Measurements from ENCODE around the gene GRIK5. TPM values are rescaled to one million over a fixed set of nuclear protein-coding genes. Genes with fewer than 3 reads are reported as not detected.

The GRIK5 gene
- total and polyA plus RNA-seq, 4 donors, result 13.1 to 83.2 (median 48.2) TPM

- DNase-seq (ENCODE audit: low read depth in 4 of 6, low spot score in 6 of 6), result no peak
- Histone ChIP-seq H3K4me3 (ENCODE audit: low read depth, low read length) (no peak overlapping the region), H3K4me1 (ENCODE audit: control insufficient read depth, insufficient read depth, low read length) (peaks cover 19% of the 10 kb centered on the region), H3K9me3 (ENCODE audit: control insufficient read depth, insufficient read depth, low read length) (no peaks in the 10 kb centered on the region), H3K27ac (ENCODE audit: low read depth, low read length) (no peak overlapping the region), H3K36me3 (ENCODE audit: control insufficient read depth, insufficient read depth, low read length) (peaks cover 72% of the 10 kb centered on the region), H3K27me3 (ENCODE audit: control insufficient read depth, insufficient read depth, low read length) (no peaks in the 10 kb centered on the region)
- 92% methylated on average over 6 of the region's 9 CpGs for WGBS (ENCODE audit: insufficient coverage)
Measured at GRCh38 chr19:41988947-41989346, 81.1 kb downstream of the GRIK5 start.

GRCh38 chr19:41987141-41987860, 82.7 kb downstream of the GRIK5 start:
- H3K27ac ChIP-seq (ENCODE audit: low read depth, low read length), result no peak overlapping the region
- H3K4me1 ChIP-seq (ENCODE audit: control insufficient read depth, insufficient read depth, low read length), result peaks cover 12% of the 10 kb centered on the region
- no peak for DNase-seq (ENCODE audit: low read depth in 4 of 6, low spot score in 6 of 6)
- H3K36me3 ChIP-seq (ENCODE audit: control insufficient read depth, insufficient read depth, low read length), result peaks cover 72% of the 10 kb centered on the region
- no peak overlapping the region for H3K4me3 ChIP-seq (ENCODE audit: low read depth, low read length)
- 86% methylated on average over 10 of the region's 10 CpGs for WGBS (ENCODE audit: insufficient coverage)
- no peaks in the 10 kb centered on the region for H3K9me3 ChIP-seq (ENCODE audit: control insufficient read depth, insufficient read depth, low read length)
- no peaks in the 10 kb centered on the region for H3K27me3 ChIP-seq (ENCODE audit: control insufficient read depth, insufficient read depth, low read length)

GRCh38 chr19:41984961-41985360, 85.0 kb downstream of the GRIK5 start:
- Histone ChIP-seq H3K9me3 (ENCODE audit: control insufficient read depth, insufficient read depth, low read length) (no peaks in the 10 kb centered on the region), H3K4me3 (ENCODE audit: low read depth, low read length) (no peak overlapping the region), H3K27me3 (ENCODE audit: control insufficient read depth, insufficient read depth, low read length) (no peaks in the 10 kb centered on the region), H3K36me3 (ENCODE audit: control insufficient read depth, insufficient read depth, low read length) (peaks cover 74% of the 10 kb centered on the region), H3K27ac (ENCODE audit: low read depth, low read length) (no peak overlapping the region), H3K4me1 (ENCODE audit: control insufficient read depth, insufficient read depth, low read length) (no peaks in the 10 kb centered on the region)
- no peak for DNase-seq (ENCODE audit: low read depth in 4 of 6, low spot score in 6 of 6)
- WGBS (ENCODE audit: insufficient coverage), result 96% methylated on average over 14 of the region's 17 CpGs

GRCh38 chr19:41981724-41982123, 88.3 kb downstream of the GRIK5 start:
- Histone ChIP-seq H3K4me3 (ENCODE audit: low read depth, low read length) (no peak overlapping the region), H3K36me3 (ENCODE audit: control insufficient read depth, insufficient read depth, low read length) (peaks cover 73% of the 10 kb centered on the region), H3K27ac (ENCODE audit: low read depth, low read length) (no peak overlapping the region), H3K27me3 (ENCODE audit: control insufficient read depth, insufficient read depth, low read length) (no peaks in the 10 kb centered on the region), H3K4me1 (ENCODE audit: control insufficient read depth, insufficient read depth, low read length) (no peaks in the 10 kb centered on the region), H3K9me3 (ENCODE audit: control insufficient read depth, insufficient read depth, low read length) (no peaks in the 10 kb centered on the region)
- WGBS (ENCODE audit: insufficient coverage), result 92% methylated on average over 15 of the region's 15 CpGs
- no peak for DNase-seq (ENCODE audit: low read depth in 4 of 6, low spot score in 6 of 6)

GRCh38 chr19:41978470-41978869, 91.5 kb downstream of the GRIK5 start:
- Histone ChIP-seq H3K9me3 (ENCODE audit: control insufficient read depth, insufficient read depth, low read length) (no peaks in the 10 kb centered on the region), H3K36me3 (ENCODE audit: control insufficient read depth, insufficient read depth, low read length) (peaks cover 78% of the 10 kb centered on the region), H3K27ac (ENCODE audit: low read depth, low read length) (no peak overlapping the region), H3K4me1 (ENCODE audit: control insufficient read depth, insufficient read depth, low read length) (no peaks in the 10 kb centered on the region), H3K4me3 (ENCODE audit: low read depth, low read length) (no peak overlapping the region), H3K27me3 (ENCODE audit: control insufficient read depth, insufficient read depth, low read length) (no peaks in the 10 kb centered on the region)
- no peak for DNase-seq (ENCODE audit: low read depth in 4 of 6, low spot score in 6 of 6)
- 89% methylated on average over 10 of the region's 17 CpGs for WGBS (ENCODE audit: insufficient coverage)

- 90% methylated on average over 20 of the region's 22 CpGs for WGBS (ENCODE audit: insufficient coverage)
- Histone ChIP-seq H3K4me1 (ENCODE audit: control insufficient read depth, insufficient read depth, low read length) (no peaks in the 10 kb centered on the region), H3K27me3 (ENCODE audit: control insufficient read depth, insufficient read depth, low read length) (no peaks in the 10 kb centered on the region), H3K36me3 (ENCODE audit: control insufficient read depth, insufficient read depth, low read length) (peaks cover 83% of the 10 kb centered on the region), H3K4me3 (ENCODE audit: low read depth, low read length) (no peak overlapping the region), H3K9me3 (ENCODE audit: control insufficient read depth, insufficient read depth, low read length) (no peaks in the 10 kb centered on the region), H3K27ac (ENCODE audit: low read depth, low read length) (no peak overlapping the region)
- DNase-seq (ENCODE audit: low read depth in 4 of 6, low spot score in 6 of 6), result no peak
Measured at GRCh38 chr19:41977916-41978315, 92.1 kb downstream of the GRIK5 start.

- H3K4me1 ChIP-seq (ENCODE audit: control insufficient read depth, insufficient read depth, low read length), result no peaks in the 10 kb centered on the region
- no peak overlapping the region for H3K4me3 ChIP-seq (ENCODE audit: low read depth, low read length)
- 91% methylated on average over 5 of the region's 8 CpGs for WGBS (ENCODE audit: insufficient coverage)
- H3K9me3 ChIP-seq (ENCODE audit: control insufficient read depth, insufficient read depth, low read length), result no peaks in the 10 kb centered on the region
- H3K27me3 ChIP-seq (ENCODE audit: control insufficient read depth, insufficient read depth, low read length), result no peaks in the 10 kb centered on the region
- peaks cover 88% of the 10 kb centered on the region for H3K36me3 ChIP-seq (ENCODE audit: control insufficient read depth, insufficient read depth, low read length)
- DNase-seq (ENCODE audit: low read depth in 4 of 6, low spot score in 6 of 6), result no peak
- H3K27ac ChIP-seq (ENCODE audit: low read depth, low read length), result no peak overlapping the region
Measured at GRCh38 chr19:41974652-41975051, 95.4 kb downstream of the GRIK5 start.

- H3K27ac ChIP-seq (ENCODE audit: low read depth, low read length), result no peak overlapping the region
- no peak overlapping the region for H3K4me3 ChIP-seq (ENCODE audit: low read depth, low read length)
- WGBS (ENCODE audit: insufficient coverage), result 91% methylated on average over 7 of the region's 11 CpGs
- H3K36me3 ChIP-seq (ENCODE audit: control insufficient read depth, insufficient read depth, low read length), result peaks cover 93% of the 10 kb centered on the region
- H3K9me3 ChIP-seq (ENCODE audit: control insufficient read depth, insufficient read depth, low read length), result no peaks in the 10 kb centered on the region
- H3K27me3 ChIP-seq (ENCODE audit: control insufficient read depth, insufficient read depth, low read length), result no peaks in the 10 kb centered on the region
- no peak for DNase-seq (ENCODE audit: low read depth in 4 of 6, low spot score in 6 of 6)
- H3K4me1 ChIP-seq (ENCODE audit: control insufficient read depth, insufficient read depth, low read length), result no peaks in the 10 kb centered on the region
Measured at GRCh38 chr19:41971363-41971762, 98.6 kb downstream of the GRIK5 start.

GRCh38 chr19:41969772-41970458, 100.1 kb downstream of the GRIK5 start:
- Histone ChIP-seq H3K27me3 (ENCODE audit: control insufficient read depth, insufficient read depth, low read length) (no peaks in the 10 kb centered on the region), H3K4me3 (ENCODE audit: low read depth, low read length) (no peak overlapping the region), H3K27ac (ENCODE audit: low read depth, low read length) (no peak overlapping the region), H3K9me3 (ENCODE audit: control insufficient read depth, insufficient read depth, low read length) (no peaks in the 10 kb centered on the region), H3K36me3 (ENCODE audit: control insufficient read depth, insufficient read depth, low read length) (peaks cover 87% of the 10 kb centered on the region), H3K4me1 (ENCODE audit: control insufficient read depth, insufficient read depth, low read length) (no peaks in the 10 kb centered on the region)
- WGBS (ENCODE audit: insufficient coverage), result 94% methylated on average over 19 of the region's 19 CpGs
- DNase-seq (ENCODE audit: low read depth in 4 of 6, low spot score in 6 of 6), result no peak

All from spinal cord (tissue), 10 donors.